Uterine smooth muscle cell (primary cell): Measurements from ENCODE around the gene SLC5A11. TPM values are rescaled to one million over a fixed set of nuclear protein-coding genes. Genes with fewer than 3 reads are reported as not detected.

Experiments
- total RNA-seq: library from RNA; depleted of rRNA; stranded (reverse); fragments of >200 nt; gene quantifications from 2 replicates; pipeline ENCODE4 v1.2.3, GENCODE V29; 2014

The SLC5A11 gene, protein sequence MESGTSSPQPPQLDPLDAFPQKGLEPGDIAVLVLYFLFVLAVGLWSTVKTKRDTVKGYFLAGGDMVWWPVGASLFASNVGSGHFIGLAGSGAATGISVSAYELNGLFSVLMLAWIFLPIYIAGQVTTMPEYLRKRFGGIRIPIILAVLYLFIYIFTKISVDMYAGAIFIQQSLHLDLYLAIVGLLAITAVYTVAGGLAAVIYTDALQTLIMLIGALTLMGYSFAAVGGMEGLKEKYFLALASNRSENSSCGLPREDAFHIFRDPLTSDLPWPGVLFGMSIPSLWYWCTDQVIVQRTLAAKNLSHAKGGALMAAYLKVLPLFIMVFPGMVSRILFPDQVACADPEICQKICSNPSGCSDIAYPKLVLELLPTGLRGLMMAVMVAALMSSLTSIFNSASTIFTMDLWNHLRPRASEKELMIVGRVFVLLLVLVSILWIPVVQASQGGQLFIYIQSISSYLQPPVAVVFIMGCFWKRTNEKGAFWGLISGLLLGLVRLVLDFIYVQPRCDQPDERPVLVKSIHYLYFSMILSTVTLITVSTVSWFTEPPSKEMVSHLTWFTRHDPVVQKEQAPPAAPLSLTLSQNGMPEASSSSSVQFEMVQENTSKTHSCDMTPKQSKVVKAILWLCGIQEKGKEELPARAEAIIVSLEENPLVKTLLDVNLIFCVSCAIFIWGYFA
- under 0.01 TPM in 1 of 2 replicates, not detected in the other for total RNA-seq

DNA sequence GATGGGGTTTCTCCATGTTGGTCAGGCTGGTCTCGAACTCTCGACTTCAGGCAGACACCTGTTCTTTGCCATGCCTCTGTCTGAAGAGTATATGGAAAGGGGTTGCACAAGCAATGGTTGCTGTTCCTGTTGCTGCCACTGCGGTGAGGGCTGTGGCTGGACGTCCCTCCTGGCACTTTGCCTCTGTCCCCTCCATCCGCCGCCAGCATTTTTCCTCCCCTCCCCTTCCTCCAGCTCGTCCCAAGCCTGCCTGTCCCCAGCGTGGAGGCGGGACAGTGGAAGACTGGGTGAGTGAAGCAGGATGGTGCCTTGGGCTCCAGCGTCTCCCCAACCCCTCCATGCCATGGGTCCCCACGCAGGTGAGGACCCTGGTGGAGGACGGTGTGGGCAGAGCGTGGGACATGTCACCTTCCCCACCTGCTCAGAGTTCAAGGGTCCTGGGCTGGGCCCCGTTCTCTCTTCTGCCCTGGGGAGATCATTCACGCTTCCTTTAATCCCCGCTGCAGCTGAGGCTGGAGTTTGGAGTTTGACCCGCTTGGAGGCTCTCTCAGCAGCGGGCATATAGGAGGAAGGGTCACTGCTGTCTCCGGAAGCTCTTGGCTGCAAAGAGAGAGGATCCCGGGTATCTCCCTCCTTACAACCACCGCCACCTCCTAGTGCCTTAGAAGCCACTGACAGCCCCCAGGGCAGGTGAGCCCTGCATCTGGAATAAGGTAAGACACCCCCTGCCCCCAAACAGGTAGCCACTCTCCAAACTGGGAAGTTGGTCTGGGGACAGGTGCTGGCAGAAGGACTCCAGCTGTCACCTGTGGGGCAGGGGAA is at the start of gene SLC5A11:
Gene SLC5A11, plus strand, starts transcription at position 238 of the 822 bp plus-strand sequence. CDS start 12,681 bp downstream, outside the sequence.

Other genes with a start within 250 kb of the SLC5A11 start
- gene TNRC6A, start 116.3 kb upstream of the SLC5A11 start, total RNA-seq = 32.7 and 36.9 TPM in 2 replicates
- 23.1 and 23.2 TPM in 2 replicates for gene ARHGAP17, start 169.4 kb downstream of the SLC5A11 start, total RNA-seq